Activated CD4-positive, alpha-beta memory T cell treated with anti-CD3 and anti-CD28 coated beads for 36 hours (primary cell): Measurements from ENCODE around the gene MRPL14. TPM values are rescaled to one million over a fixed set of nuclear protein-coding genes. Genes with fewer than 3 reads are reported as not detected.
"Not testable (repeated sequence)": the region's sequence is repeated elsewhere in the genome, so short reads cannot be mapped to it uniquely, and the experiment has no call there.

Source experiments
- CTCF ChIA-PET: fragments of 350-600 bp; sonication (Branson Sonifier 250); formaldehyde crosslinking; loops from one replicate; lab custom pipeline; 2021; ENCODE audit warnings: antibody characterized with exemption, inconsistent platforms; lab: Charles Lee
- POLR2A ChIA-PET: fragments of 350-600 bp; sonication (Branson Sonifier 250); formaldehyde crosslinking; loops from one replicate; lab custom pipeline; 2021; ENCODE audit warnings: antibody characterized with exemption; lab: Charles Lee
- DNase-seq: peaks from one replicate; pipeline ENCODE4 v3.0.0-alpha.2; 2020
- H3K27ac Mint-ChIP-seq: one replicate; pipeline ENCODE4 v1.8.0; 2021; ENCODE audit warnings: mixed read lengths
- H3K27me3 Mint-ChIP-seq: one replicate; pipeline ENCODE4 v1.8.0; 2021; ENCODE audit warnings: mixed read lengths
- H3K36me3 Mint-ChIP-seq: one replicate; pipeline ENCODE4 v1.8.0; 2021; ENCODE audit warnings: mixed read lengths
- H3K4me1 Mint-ChIP-seq: one replicate; pipeline ENCODE4 v1.8.0; 2021; ENCODE audit warnings: low read depth, mixed read lengths
- H3K4me3 Mint-ChIP-seq: one replicate; pipeline ENCODE4 v1.8.0; 2021; ENCODE audit warnings: mild to moderate bottlenecking, mixed read lengths
- H3K9me3 Mint-ChIP-seq: one replicate; pipeline ENCODE4 v1.8.0; 2021; ENCODE audit warnings: mixed read lengths
- intact Hi-C: fragments of 100-400 bp; cut with micrococcal nuclease; formaldehyde crosslinking; loops from one replicate; pipeline ENCODE4 v1.15.1; 2023
- total RNA-seq, 2 experiments: library from RNA; stranded (reverse); gene quantifications; one replicate each; pipeline ENCODE4 v1.2.3, GENCODE V29; 2021

The MRPL14 gene
- total RNA-seq, 2 experiments from 2014 or later, result 49.5 to 50.1 TPM

- H3K4me3 Mint-ChIP-seq, H3K27ac Mint-ChIP-seq, H3K36me3 Mint-ChIP-seq, H3K9me3 Mint-ChIP-seq, H3K27me3 Mint-ChIP-seq, DNase-seq, POLR2A ChIA-PET, H3K4me1 Mint-ChIP-seq: not testable (repeated sequence)
- intact Hi-C loops, result loop anchor here (5.0 kb wide), 1 partner anchor 142 kb away; no protein-coding TSS in a partner anchor
- CTCF ChIA-PET, result interaction anchor here (0.8 to 3.4 kb wide), 3 partner anchors 16 to 78 kb away, joined by 3 to 41 read pairs (median 3); no protein-coding TSS in a partner anchor
Observed at GRCh38 chr6:44095243-44095623, 32.0 kb downstream of the MRPL14 start.

- CTCF ChIA-PET, result interaction anchor here (0.8 to 3.4 kb wide), 3 partner anchors 16 to 78 kb away, joined by 3 to 41 read pairs (median 3); no protein-coding TSS in a partner anchor
- H3K36me3 Mint-ChIP-seq, result no peaks in the 10 kb centered on the region
- no peaks in the 10 kb centered on the region for H3K27me3 Mint-ChIP-seq
- no peak overlapping the region for H3K27ac Mint-ChIP-seq
- H3K9me3 Mint-ChIP-seq, result no peaks in the 10 kb centered on the region
- H3K4me3 Mint-ChIP-seq, result no peak overlapping the region
- POLR2A ChIA-PET, result no interaction called here
- no peaks in the 10 kb centered on the region for H3K4me1 Mint-ChIP-seq
- intact Hi-C loops, result loop anchor here (5.0 kb wide), 1 partner anchor 143 kb away; no protein-coding TSS in a partner anchor
- DNase-seq, result no peak
Observed at GRCh38 chr6:44094403-44095242, 32.6 kb downstream of the MRPL14 start.

GRCh38 chr6:44093750-44094402, 33.4 kb downstream of the MRPL14 start:
- intact Hi-C loops, result no loop called here
- DNase-seq, result no peak
- no peaks in the 10 kb centered on the region for H3K36me3 Mint-ChIP-seq
- no peaks in the 10 kb centered on the region for H3K27me3 Mint-ChIP-seq
- ChIA-PET POLR2A (no interaction called here), CTCF (interaction anchor here (3.4 kb wide), 1 partner anchor 57 kb away, joined by 41 read pairs; no protein-coding TSS in a partner anchor)
- H3K9me3 Mint-ChIP-seq, result no peaks in the 10 kb centered on the region
- no peak overlapping the region for H3K4me3 Mint-ChIP-seq
- no peaks in the 10 kb centered on the region for H3K4me1 Mint-ChIP-seq
- H3K27ac Mint-ChIP-seq, result no peak overlapping the region

- intact Hi-C loops, result no loop called here
- POLR2A ChIA-PET, result no interaction called here
- CTCF ChIA-PET, result no interaction called here
- Mint-ChIP-seq H3K27ac (no peak overlapping the region), H3K27me3 (no peaks in the 10 kb centered on the region), H3K4me3 (no peak overlapping the region), H3K9me3 (no peaks in the 10 kb centered on the region), H3K4me1 (no peaks in the 10 kb centered on the region), H3K36me3 (no peaks in the 10 kb centered on the region)
- no peak for DNase-seq
Observed at GRCh38 chr6:44093066-44093465, 34.2 kb downstream of the MRPL14 start.

GRCh38 chr6:44091981-44092884, 35.0 kb downstream of the MRPL14 start:
- H3K9me3 Mint-ChIP-seq, result no peaks in the 10 kb centered on the region
- intact Hi-C loops, result no loop called here
- H3K27me3 Mint-ChIP-seq, result no peaks in the 10 kb centered on the region
- no peak overlapping the region for H3K4me3 Mint-ChIP-seq
- no peak overlapping the region for H3K27ac Mint-ChIP-seq
- POLR2A ChIA-PET, result no interaction called here
- no peaks in the 10 kb centered on the region for H3K4me1 Mint-ChIP-seq
- DNase-seq, result no peak
- CTCF ChIA-PET, result interaction anchor here (0.8 kb wide), 1 partner anchor 14 kb away, joined by 3 read pairs; no protein-coding TSS in a partner anchor
- H3K36me3 Mint-ChIP-seq, result no peaks in the 10 kb centered on the region

- H3K4me1 Mint-ChIP-seq, H3K27me3 Mint-ChIP-seq, POLR2A ChIA-PET, H3K9me3 Mint-ChIP-seq, H3K36me3 Mint-ChIP-seq, H3K4me3 Mint-ChIP-seq, H3K27ac Mint-ChIP-seq, intact Hi-C loops, DNase-seq: not testable (repeated sequence)
- CTCF ChIA-PET, result interaction anchor here (0.9 to 2.2 kb wide), 3 partner anchors 8 to 318 kb away, joined by 5 to 9 read pairs (median 5); no protein-coding TSS in a partner anchor
Observed at GRCh38 chr6:44091356-44091755, 35.9 kb downstream of the MRPL14 start.

- no peaks in the 10 kb centered on the region for H3K9me3 Mint-ChIP-seq
- H3K27me3 Mint-ChIP-seq, result no peaks in the 10 kb centered on the region
- intact Hi-C loops, result no loop called here
- CTCF ChIA-PET, result interaction anchor here (0.8 to 2.2 kb wide), 5 partner anchors 9 to 321 kb away, joined by 3 to 9 read pairs (median 5); no protein-coding TSS in a partner anchor
- H3K4me3 Mint-ChIP-seq, result no peak overlapping the region
- POLR2A ChIA-PET, result no interaction called here
- no peak overlapping the region for H3K27ac Mint-ChIP-seq
- DNase-seq, result no peak
- no peaks in the 10 kb centered on the region for H3K4me1 Mint-ChIP-seq
- H3K36me3 Mint-ChIP-seq, result no peaks in the 10 kb centered on the region
Observed at GRCh38 chr6:44090465-44090864, 36.8 kb downstream of the MRPL14 start.

- H3K27ac Mint-ChIP-seq, result no peak overlapping the region
- no peak overlapping the region for H3K4me3 Mint-ChIP-seq
- DNase-seq, result no peak
- intact Hi-C loops, result no loop called here
- no peaks in the 10 kb centered on the region for H3K27me3 Mint-ChIP-seq
- no peaks in the 10 kb centered on the region for H3K9me3 Mint-ChIP-seq
- H3K36me3 Mint-ChIP-seq, result no peaks in the 10 kb centered on the region
- ChIA-PET POLR2A (no interaction called here), CTCF (interaction anchor here (1.7 to 2.2 kb wide), 2 partner anchors 10 to 14 kb away, joined by 6 to 9 read pairs; no protein-coding TSS in a partner anchor)
- H3K4me1 Mint-ChIP-seq, result no peaks in the 10 kb centered on the region
Observed at GRCh38 chr6:44088827-44089590, 38.2 kb downstream of the MRPL14 start.

GRCh38 chr6:44087623-44088022, 39.6 kb downstream of the MRPL14 start:
- ChIA-PET CTCF (interaction anchor here (1.0 to 1.7 kb wide), 3 partner anchors 12 to 85 kb away, joined by 3 to 6 read pairs (median 3); no protein-coding TSS in a partner anchor), POLR2A (no interaction called here)
- intact Hi-C loops, result no loop called here
- no peak for DNase-seq
- Mint-ChIP-seq H3K27me3 (no peaks in the 10 kb centered on the region), H3K27ac (no peak overlapping the region), H3K4me3 (no peak overlapping the region), H3K4me1 (no peaks in the 10 kb centered on the region), H3K9me3 (no peaks in the 10 kb centered on the region), H3K36me3 (no peaks in the 10 kb centered on the region)

- intact Hi-C loops, result no loop called here
- POLR2A ChIA-PET, result no interaction called here
- H3K36me3 Mint-ChIP-seq, result no peaks in the 10 kb centered on the region
- no peaks in the 10 kb centered on the region for H3K27me3 Mint-ChIP-seq
- no peaks in the 10 kb centered on the region for H3K9me3 Mint-ChIP-seq
- H3K4me3 Mint-ChIP-seq, result no peak overlapping the region
- DNase-seq, result no peak
- no peaks in the 10 kb centered on the region for H3K4me1 Mint-ChIP-seq
- CTCF ChIA-PET, result interaction anchor here (1.1 to 1.9 kb wide), 4 partner anchors 8 to 313 kb away, joined by 3 to 8 read pairs (median 4); no protein-coding TSS in a partner anchor
- no peak overlapping the region for H3K27ac Mint-ChIP-seq
Observed at GRCh38 chr6:44086931-44087574, 40.2 kb downstream of the MRPL14 start.
